GM12892 (cell line): ENCODE data around the gene PACSIN2.

Experiments
- POLR2A ChIP-seq: IDR thresholded peaks from 2 replicates; pipeline ENCODE4 v1.6.1; 2011; ENCODE audit warnings: low read depth, low read length, control low read depth
- POLR2AphosphoS5 ChIP-seq: IDR thresholded peaks from 2 replicates; pipeline ENCODE4 v1.6.1; 2011; ENCODE audit warnings: low read depth, low read length, control low read depth
- TAF1 ChIP-seq: IDR thresholded peaks from 2 replicates; pipeline ENCODE4 v1.6.1; 2011; ENCODE audit warnings: low read depth, mild to moderate bottlenecking, control low read depth, low read length, borderline replicate concordance

- no peak for TF ChIP-seq POLR2A
- no peak for TF ChIP-seq POLR2AphosphoS5
- no peak for TF ChIP-seq TAF1
Observed at GRCh38 chr22:43011079-43011478, 3.9 kb downstream of the PACSIN2 start.
